NCI-H2196 (cell line): Measurements from ENCODE around the gene SEC11A.
"Not testable (repeated sequence)": the region's sequence is repeated elsewhere in the genome, so short reads cannot be mapped to it uniquely, and the experiment has no call there.

ENCODE experiments used
- DNase-seq: peaks from one replicate; lab custom pipeline; 2025; ENCODE audit not compliant: unreplicated experiment; lab: John Stamatoyannopoulos, UW

The SEC11A gene

GRCh38 chr15:84645496-84645895, 70.4 kb downstream of the SEC11A start:
- no peak for DNase-seq

DNA sequence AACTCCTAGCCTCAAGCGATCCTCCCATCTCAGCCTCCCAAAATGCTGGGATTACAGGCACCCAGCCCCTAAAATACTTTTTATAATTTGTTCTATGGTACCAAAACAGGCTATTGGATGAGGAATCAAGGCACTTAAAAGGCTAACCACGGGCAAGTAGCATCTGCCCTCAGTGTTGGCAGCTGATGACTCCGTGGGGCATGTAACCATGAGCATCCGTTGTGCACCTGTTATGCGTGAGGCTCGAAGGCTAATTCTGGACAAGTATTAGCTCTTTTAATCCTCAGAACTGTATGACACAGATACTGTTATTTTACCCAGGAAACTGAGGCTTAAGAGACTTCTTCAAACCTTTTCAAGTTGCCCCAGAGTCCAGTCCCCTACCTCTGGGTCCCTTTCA, 72.1 kb downstream of the SEC11A start:
- no peak for DNase-seq

DNA sequence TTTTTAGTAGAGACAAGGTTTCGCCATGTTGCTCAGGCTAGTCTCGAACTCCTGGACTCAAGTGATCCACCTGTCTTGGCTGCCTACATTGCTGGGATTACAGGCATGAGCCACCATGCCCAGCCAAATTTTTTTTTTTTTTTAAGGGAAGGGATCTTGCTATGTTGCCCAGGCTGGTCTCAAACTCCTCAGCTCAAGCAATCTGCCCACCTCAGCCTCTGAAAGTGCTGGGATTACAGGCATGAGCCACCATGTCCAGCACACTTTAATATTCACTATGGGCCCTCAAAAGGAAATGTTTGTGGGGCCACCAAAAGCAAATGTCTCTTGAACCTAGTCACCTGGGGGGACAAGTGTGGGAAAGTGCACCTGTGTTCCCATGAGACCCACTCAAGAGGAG, 73.3 kb downstream of the SEC11A start:
- DNase-seq: not testable (repeated sequence)

- DNase-seq: not testable (repeated sequence)
These were observed 74.1 kb downstream of the SEC11A start for GRCh38 chr15:84641871-84642270.

DNA sequence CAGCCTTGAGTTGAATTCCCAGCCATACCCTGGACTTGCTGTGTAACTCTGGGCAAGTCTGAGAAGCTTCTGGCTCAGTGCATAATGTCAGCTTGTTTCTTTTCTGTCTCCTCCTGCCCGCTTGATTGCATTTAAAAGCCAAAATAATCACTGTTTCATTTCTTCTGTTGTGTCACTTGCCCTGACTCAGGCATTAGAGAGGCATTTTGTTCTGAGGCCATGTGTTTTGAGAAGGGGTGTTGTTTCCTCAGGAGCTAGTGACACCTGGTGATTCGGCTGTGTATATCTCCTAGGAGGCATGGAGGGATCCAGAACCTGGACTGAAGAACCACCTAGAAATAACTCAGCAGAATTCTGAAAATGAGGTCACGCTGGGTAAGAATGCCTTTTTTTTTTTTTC, 77.8 kb downstream of the SEC11A start:
- no peak for DNase-seq

- no peak for DNase-seq
These were observed 81.6 kb downstream of the SEC11A start for GRCh38 chr15:84634228-84634837.

GRCh38 chr15:84633311-84634227, 82.4 kb downstream of the SEC11A start:
- no peak for DNase-seq

DNA sequence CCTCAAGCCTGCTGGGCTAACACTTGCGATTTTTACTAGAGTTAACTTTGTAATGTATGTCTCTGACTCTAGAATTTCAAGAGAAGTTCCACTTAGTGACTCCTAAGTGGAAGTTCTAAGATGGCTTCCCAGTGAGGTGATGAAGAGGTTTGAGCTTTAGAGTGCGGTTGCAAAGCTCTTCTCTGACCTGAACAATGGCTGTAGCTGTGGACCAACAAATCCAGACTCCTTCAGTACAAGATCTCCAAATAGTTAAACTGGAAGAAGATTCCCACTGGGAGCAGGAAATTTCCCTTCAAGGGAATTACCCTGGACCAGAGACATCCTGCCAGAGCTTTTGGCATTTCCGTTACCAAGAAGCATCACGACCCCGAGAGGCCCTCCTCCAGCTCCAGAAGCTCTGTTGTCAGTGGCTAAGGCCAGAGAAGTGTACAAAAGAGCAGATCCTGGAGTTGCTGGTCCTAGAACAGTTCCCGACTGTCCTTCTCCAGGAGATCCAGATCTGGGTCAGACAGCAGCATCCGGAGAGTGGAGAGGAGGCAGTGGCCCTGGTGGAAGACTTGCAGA, 84.2 kb downstream of the SEC11A start:
- no peak for DNase-seq

DNA sequence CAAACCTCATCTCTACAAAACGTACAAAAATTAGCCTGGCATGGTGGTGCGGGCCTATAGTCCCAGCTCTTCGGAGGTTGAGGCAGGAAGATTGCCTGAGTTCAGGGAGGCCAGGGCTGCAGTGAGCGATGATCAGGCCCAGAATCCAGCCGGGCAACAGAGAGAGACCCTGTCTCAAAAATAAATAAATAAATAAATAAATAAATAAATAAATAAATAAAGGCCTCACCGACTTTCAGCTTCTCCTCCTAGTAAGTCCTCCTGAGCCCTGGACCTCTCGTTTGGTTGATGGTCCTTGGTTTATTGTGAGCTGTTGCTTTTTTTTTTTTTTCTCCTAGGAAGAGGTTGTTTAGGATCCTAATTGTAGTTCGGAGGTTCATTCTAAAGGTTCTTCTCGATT, 86.9 kb downstream of the SEC11A start:
- DNase-seq: no peak

DNA sequence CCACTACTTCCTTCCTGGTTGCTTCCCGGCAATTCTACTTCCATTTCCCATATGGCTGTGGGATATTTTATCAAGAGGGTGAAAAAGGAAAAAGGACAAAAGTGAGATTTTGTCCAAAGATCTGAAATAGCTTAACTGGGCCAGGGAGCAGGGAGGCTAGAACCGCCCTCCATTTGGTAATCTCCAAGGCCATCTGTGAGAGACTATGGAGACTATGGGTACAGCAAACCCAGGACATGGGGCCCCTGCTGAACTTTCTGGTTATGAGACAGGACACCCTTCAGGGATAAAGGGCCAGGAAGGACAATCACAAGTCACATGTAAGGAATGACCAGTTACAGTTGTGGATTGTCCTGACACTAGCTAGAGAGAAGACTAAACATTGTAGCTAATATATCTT, 90.8 kb downstream of the SEC11A start:
- DNase-seq: no peak

GRCh38 chr15:84624359-84624758, 91.6 kb downstream of the SEC11A start:
- DNase-seq: no peak

DNA sequence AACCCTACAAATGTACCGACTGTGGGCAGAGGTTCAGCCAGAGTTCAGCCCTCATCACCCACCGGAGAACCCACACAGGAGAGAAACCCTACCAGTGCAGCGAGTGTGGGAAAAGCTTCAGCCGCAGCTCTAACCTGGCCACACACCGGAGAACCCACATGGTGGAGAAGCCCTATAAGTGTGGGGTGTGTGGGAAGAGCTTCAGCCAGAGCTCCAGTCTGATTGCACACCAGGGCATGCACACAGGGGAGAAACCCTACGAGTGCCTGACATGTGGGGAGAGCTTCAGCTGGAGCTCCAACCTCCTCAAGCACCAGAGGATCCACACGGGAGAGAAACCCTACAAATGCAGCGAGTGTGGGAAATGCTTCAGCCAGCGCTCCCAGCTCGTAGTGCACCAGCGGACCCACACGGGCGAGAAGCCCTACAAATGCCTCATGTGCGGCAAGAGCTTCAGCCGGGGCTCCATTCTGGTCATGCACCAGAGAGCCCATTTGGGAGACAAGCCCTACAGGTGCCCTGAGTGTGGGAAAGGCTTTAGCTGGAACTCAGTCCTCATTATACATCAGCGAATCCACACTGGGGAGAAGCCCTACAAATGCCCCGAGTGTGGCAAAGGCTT, 94.5 kb downstream of the SEC11A start:
- DNase-seq: no peak

DNA sequence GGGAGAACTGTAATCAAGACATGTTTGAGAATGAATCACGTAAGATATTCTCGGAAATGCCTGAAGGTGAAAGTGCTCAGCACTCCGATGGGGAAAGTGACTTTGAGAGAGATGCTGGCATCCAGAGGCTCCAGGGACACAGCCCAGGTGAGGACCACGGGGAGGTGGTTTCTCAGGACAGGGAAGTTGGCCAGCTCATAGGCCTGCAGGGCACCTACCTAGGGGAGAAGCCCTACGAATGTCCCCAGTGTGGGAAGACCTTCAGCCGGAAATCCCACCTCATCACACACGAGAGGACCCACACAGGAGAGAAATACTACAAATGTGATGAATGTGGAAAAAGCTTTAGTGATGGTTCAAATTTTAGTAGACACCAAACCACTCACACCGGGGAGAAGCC, 95.3 kb downstream of the SEC11A start:
- DNase-seq: no peak
